NT2/D1 (cell line): ENCODE data around the gene C5orf15.

ENCODE experiments used
- DNase-seq: peaks from one replicate; pipeline ENCODE4 v3.0.0-alpha.2; 2011; ENCODE audit warnings: low read depth, low spot score
- H3K27me3 ChIP-seq: 2 replicates; pipeline ENCODE4 v1.6.0; 2011; ENCODE audit warnings: mild to moderate bottlenecking; ENCODE audit not compliant: insufficient read length, insufficient read depth
- H3K36me3 ChIP-seq: 2 replicates; pipeline ENCODE4 v1.6.1; 2011; ENCODE audit warnings: mild to moderate bottlenecking, low read length, mixed read lengths; ENCODE audit not compliant: insufficient read depth, insufficient read length
- H3K4me1 ChIP-seq: 2 replicates; pipeline ENCODE4 v1.5.1; 2011; ENCODE audit not compliant: insufficient read depth, insufficient read length
- H3K4me3 ChIP-seq: 2 replicates; pipeline ENCODE4 v1.5.1; 2011; ENCODE audit warnings: low read depth; ENCODE audit not compliant: insufficient read length
- H3K9ac ChIP-seq: 2 replicates; pipeline ENCODE4 v1.6.0; 2011; ENCODE audit warnings: low read depth; ENCODE audit not compliant: insufficient read length
- H3K9me3 ChIP-seq: 2 replicates; pipeline ENCODE4 v1.5.1; 2011; ENCODE audit warnings: mild to moderate bottlenecking, low read length; ENCODE audit not compliant: insufficient read depth
- SUZ12 ChIP-seq: IDR thresholded peaks from 2 replicates; pipeline ENCODE4 v1.6.1; 2011; ENCODE audit not compliant: insufficient read length, insufficient read depth; ENCODE audit errors: extremely low read depth
- YY1 ChIP-seq: IDR thresholded peaks from 2 replicates; pipeline ENCODE4 v1.6.1; 2011; ENCODE audit not compliant: insufficient read length, insufficient read depth
- ZNF274 ChIP-seq: IDR thresholded peaks from 2 replicates; pipeline ENCODE4 v1.6.1; 2011; ENCODE audit warnings: mild to moderate bottlenecking, low read depth, low read length

The C5orf15 gene

GRCh38 chr5:133921979-133922378 lies 46.4 kb downstream of the C5orf15 start:
- Histone ChIP-seq H3K36me3 (no peaks in the 10 kb centered on the region), H3K27me3 (no peaks in the 10 kb centered on the region), H3K9me3 (no peaks in the 10 kb centered on the region), H3K9ac (no peak overlapping the region), H3K4me3 (no peak overlapping the region), H3K4me1 (peaks cover 14% of the 10 kb centered on the region)
- TF ChIP-seq YY1, result no peak
- no peak for TF ChIP-seq ZNF274
- no peak for TF ChIP-seq SUZ12
- DNase-seq, result no peak

DNA sequence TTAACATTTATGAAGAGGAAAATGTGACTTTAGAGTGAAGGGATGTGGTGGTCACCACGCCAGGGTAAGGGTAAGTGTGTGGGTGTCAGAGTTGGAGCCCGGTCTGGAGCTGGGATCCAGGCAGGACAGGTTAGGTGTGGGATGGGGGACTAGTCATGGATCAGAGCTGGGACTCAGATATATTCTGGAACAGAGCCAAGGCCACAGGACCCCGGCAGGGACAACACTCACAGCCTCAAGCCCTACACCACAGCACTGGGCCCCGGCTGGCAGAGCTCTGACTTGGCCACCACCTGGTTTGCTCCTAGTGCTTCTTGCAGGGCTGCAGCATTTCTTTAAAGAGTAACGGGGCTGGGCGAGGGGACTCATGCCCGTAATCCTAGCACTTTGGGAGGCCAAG lies 47.4 kb downstream of the C5orf15 start:
- Histone ChIP-seq H3K36me3 (no peaks in the 10 kb centered on the region), H3K9me3 (no peaks in the 10 kb centered on the region), H3K4me1 (peaks cover 5% of the 10 kb centered on the region), H3K4me3 (no peak overlapping the region), H3K27me3 (no peaks in the 10 kb centered on the region), H3K9ac (no peak overlapping the region)
- no peak for DNase-seq
- no peak for TF ChIP-seq SUZ12
- no peak for TF ChIP-seq ZNF274
- no peak for TF ChIP-seq YY1

GRCh38 chr5:133919148-133920136 lies 49.0 kb downstream of the C5orf15 start:
- no peak for DNase-seq
- Histone ChIP-seq H3K9me3 (no peaks in the 10 kb centered on the region), H3K27me3 (no peaks in the 10 kb centered on the region), H3K9ac (no peak overlapping the region), H3K36me3 (no peaks in the 10 kb centered on the region), H3K4me3 (no peak overlapping the region), H3K4me1 (peaks cover 3% of the 10 kb centered on the region)
- TF ChIP-seq ZNF274 (no peak), SUZ12 (no peak), YY1 (no peak)

DNA sequence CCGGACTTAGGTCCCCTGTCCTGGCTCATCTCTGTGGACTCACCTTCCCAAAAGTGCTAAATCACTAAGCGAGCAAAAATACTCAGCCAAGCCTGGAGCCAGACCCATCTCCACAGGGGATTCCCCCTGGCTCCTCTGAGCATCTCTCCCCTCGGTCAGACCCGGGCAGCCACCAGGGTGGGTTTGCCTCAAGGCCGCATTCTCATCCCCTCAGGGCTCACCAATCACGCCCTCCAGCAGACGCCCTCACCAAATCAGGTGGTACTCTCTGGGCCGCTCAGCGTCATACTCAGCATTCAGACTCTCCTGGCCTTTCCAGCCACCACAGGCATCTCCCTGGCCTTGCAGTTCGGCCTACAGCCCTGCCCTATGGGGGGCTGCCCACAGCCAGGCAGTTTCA lies 49.7 kb downstream of the C5orf15 start:
- no peak overlapping the region for H3K9ac ChIP-seq
- H3K9me3 ChIP-seq, result no peaks in the 10 kb centered on the region

GRCh38 chr5:133918316-133918715 lies 50.1 kb downstream of the C5orf15 start:
- TF ChIP-seq ZNF274, result no peak
- no peak for TF ChIP-seq YY1
- no peak for TF ChIP-seq SUZ12
- H3K36me3 ChIP-seq, result no peaks in the 10 kb centered on the region
- H3K9ac ChIP-seq, result no peak overlapping the region
- no peaks in the 10 kb centered on the region for H3K27me3 ChIP-seq
- H3K4me1 ChIP-seq, result no peaks in the 10 kb centered on the region
- no peak overlapping the region for H3K4me3 ChIP-seq
- no peaks in the 10 kb centered on the region for H3K9me3 ChIP-seq
- no peak for DNase-seq

More for the DNA sequence above, 49.7 kb downstream of the C5orf15 start:
- Histone ChIP-seq H3K27me3 (no peaks in the 10 kb centered on the region), H3K4me1 (no peaks in the 10 kb centered on the region), H3K36me3 (no peaks in the 10 kb centered on the region), H3K4me3 (no peak overlapping the region)
- DNase-seq, result no peak
- TF ChIP-seq SUZ12 (no peak), ZNF274 (no peak), YY1 (no peak)

- TF ChIP-seq SUZ12 (no peak), YY1 (no peak), ZNF274 (no peak)
- Histone ChIP-seq H3K9me3 (no peaks in the 10 kb centered on the region), H3K4me1 (no peaks in the 10 kb centered on the region), H3K9ac (no peak overlapping the region), H3K36me3 (no peaks in the 10 kb centered on the region), H3K27me3 (no peaks in the 10 kb centered on the region), H3K4me3 (no peak overlapping the region)
- no peak for DNase-seq
Observed at GRCh38 chr5:133917785-133918184, 50.6 kb downstream of the C5orf15 start.

DNA sequence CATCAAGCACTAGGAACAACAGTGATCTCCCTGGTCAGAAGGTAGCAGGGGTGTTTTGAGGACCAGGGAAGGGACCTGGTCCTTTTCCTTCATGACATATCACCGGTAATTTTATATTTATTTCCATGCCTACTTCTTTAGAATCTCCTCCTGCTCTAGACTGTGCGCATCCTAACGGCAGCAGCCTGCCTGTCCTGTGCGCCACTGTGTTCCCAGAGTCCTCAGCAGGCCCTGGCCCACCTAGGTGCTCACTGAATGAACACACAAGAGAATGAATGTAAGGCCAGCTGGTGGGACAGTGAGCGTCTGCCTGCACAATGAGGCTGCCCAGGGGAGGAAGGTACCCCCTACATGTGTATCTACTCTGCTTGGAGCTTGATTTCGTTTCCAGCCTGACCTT lies 51.5 kb downstream of the C5orf15 start:
- DNase-seq, result no peak
- Histone ChIP-seq H3K4me1 (no peaks in the 10 kb centered on the region), H3K36me3 (no peaks in the 10 kb centered on the region), H3K4me3 (no peak overlapping the region), H3K27me3 (no peaks in the 10 kb centered on the region), H3K9me3 (no peaks in the 10 kb centered on the region), H3K9ac (no peak overlapping the region)
- TF ChIP-seq YY1 (no peak), SUZ12 (no peak), ZNF274 (no peak)
